OCI-LY1 (cell line): ENCODE results near the gene SRP19.

Experiments
- CTCF ChIP-seq: fragments of 200-600 bp; sonication (generic), shearing (Covaris generic); IDR thresholded peaks from 2 replicates; pipeline ENCODE4 v1.5.1; 2017; ENCODE audit warnings: mild to moderate bottlenecking, antibody characterized with exemption, low read length, moderate library complexity, mixed read lengths
- EZH2 ChIP-seq: fragments of 200-600 bp; sonication (generic), shearing (Covaris generic); IDR thresholded peaks from 2 replicates; pipeline ENCODE4 v1.8.0; 2017; ENCODE audit warnings: borderline replicate concordance, mixed run types, mild to moderate bottlenecking, antibody characterized with exemption, low read length, moderate library complexity, mixed read lengths

GRCh38 chr5:112833971-112834370 lies 27.1 kb upstream of the SRP19 start:
- TF ChIP-seq CTCF (no peak), EZH2 (no peak)
